ENCODE measurements around the gene CLNS1A.

DNA sequence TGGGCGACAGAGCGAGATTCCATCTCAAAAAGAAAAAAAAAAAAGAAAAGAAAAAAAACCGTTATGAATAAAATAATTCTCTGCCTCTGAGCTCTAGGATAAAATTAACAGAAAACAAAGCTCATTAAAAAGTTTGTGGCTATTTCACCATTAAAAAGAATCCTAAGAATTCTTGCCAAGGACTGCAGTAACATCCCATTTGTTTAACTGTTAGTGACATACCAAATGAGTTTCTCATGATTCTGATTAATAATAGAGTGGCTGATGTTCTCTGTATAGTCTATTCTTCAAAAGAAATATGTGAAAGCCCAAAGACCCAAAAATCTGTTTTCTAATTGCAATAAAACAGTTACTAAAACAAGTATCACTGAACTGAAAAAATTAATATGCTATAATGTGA, 19.7 kb downstream of the CLNS1A start:
- TF ChIP-seq, protein P1, sequence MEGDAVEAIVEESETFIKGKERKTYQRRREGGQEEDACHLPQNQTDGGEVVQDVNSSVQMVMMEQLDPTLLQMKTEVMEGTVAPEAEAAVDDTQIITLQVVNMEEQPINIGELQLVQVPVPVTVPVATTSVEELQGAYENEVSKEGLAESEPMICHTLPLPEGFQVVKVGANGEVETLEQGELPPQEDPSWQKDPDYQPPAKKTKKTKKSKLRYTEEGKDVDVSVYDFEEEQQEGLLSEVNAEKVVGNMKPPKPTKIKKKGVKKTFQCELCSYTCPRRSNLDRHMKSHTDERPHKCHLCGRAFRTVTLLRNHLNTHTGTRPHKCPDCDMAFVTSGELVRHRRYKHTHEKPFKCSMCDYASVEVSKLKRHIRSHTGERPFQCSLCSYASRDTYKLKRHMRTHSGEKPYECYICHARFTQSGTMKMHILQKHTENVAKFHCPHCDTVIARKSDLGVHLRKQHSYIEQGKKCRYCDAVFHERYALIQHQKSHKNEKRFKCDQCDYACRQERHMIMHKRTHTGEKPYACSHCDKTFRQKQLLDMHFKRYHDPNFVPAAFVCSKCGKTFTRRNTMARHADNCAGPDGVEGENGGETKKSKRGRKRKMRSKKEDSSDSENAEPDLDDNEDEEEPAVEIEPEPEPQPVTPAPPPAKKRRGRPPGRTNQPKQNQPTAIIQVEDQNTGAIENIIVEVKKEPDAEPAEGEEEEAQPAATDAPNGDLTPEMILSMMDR (IDR thresholded peaks at IDR 0.05) = no peak
- TF ChIP-seq POLR2A (IDR thresholded peaks at IDR 0.05) = no peak
